Stimulated activated CD8-positive, alpha-beta memory T cell treated with anti-CD3 and anti-CD28 coated beads, Interleukin-7, amount 100 ng/mL, for 48 hours (primary cell): Measurements from ENCODE around the gene STK26.
"Not testable (repeated sequence)": the region's sequence is repeated elsewhere in the genome, so short reads cannot be mapped to it uniquely, and the experiment has no call there.

Experiments
- DNase-seq, 2 donors: peaks; one replicate each; pipeline ENCODE4 v3.0.0-alpha.2; 2020; ENCODE audit warnings: low read depth in 1 of 2; ENCODE audit errors: extremely low read depth in 1 of 2

Gene STK26

GRCh38 chrX:132092439-132093065, 69.5 kb downstream of the STK26 start:
- DNase-seq: peak; percentile 6 to 20

- DNase-seq: no peak
These were observed 70.2 kb downstream of the STK26 start for GRCh38 chrX:132093239-132093860.

GRCh38 chrX:132094164-132094563, 71.1 kb downstream of the STK26 start:
- no peak for DNase-seq

- not testable (repeated sequence) for DNase-seq
These were observed 75.6 kb downstream of the STK26 start for GRCh38 chrX:132098704-132099103.

GRCh38 chrX:132101206-132101605, 78.1 kb downstream of the STK26 start:
- no peak for DNase-seq

GRCh38 chrX:132101799-132102198, 78.7 kb downstream of the STK26 start:
- DNase-seq: no peak

GRCh38 chrX:132107291-132107690, 84.2 kb downstream of the STK26 start:
- no peak for DNase-seq

- DNase-seq: no peak
These were observed 91.5 kb downstream of the STK26 start for GRCh38 chrX:132114607-132115006.

- DNase-seq: no peak
These were observed 92.7 kb downstream of the STK26 start for GRCh38 chrX:132115792-132116191.

GRCh38 chrX:132118358-132118757, 95.3 kb downstream of the STK26 start:
- DNase-seq: no peak

- DNase-seq: no peak
These were observed 96.2 kb downstream of the STK26 start for GRCh38 chrX:132119283-132119682.

GRCh38 chrX:132119821-132120515, 96.9 kb downstream of the STK26 start:
- no peak for DNase-seq

- no peak for DNase-seq
These were observed 97.8 kb downstream of the STK26 start for GRCh38 chrX:132120913-132121312.
